GM12878 (cell line): ENCODE data around the gene OXA1L. TPM values are rescaled to one million over a fixed set of nuclear protein-coding genes. Genes with fewer than 3 reads are reported as not detected.
A peak's percentile ranks its signal among the peaks of the same experiment; 100 is the strongest.

Source experiments
- ATAC-seq: fragments of 200-7000 bp; cut with Tn5 transposase; 3 replicates; pipeline ENCODE4 v1.9.1; 2020; ENCODE audit warnings: mild to moderate bottlenecking, moderate library complexity
- BruUV-seq: library from RNA; stranded (reverse); fragments of 400-500 nt; replicated peaks from 2 replicates; lab custom pipeline; 2021; lab: Mats Ljungman, UMichigan
- CTCF ChIA-PET: fragments of 300-600 bp; sonication (Branson Sonifier 250); formaldehyde crosslinking; extraction: SDS; loops from one replicate; lab custom pipeline; 2021; ENCODE audit warnings: inconsistent platforms; lab: Yijun Ruan, JAX
- POLR2A ChIA-PET: fragments of 350-600 bp; formaldehyde crosslinking; extraction: SDS; loops from one replicate; lab custom pipeline; 2021; ENCODE audit warnings: inconsistent platforms; lab: Charles Lee
- RAD21 ChIA-PET: fragments of 300-600 bp; sonication (Branson Sonifier 250); formaldehyde crosslinking; loops from one replicate; lab custom pipeline; 2023; ENCODE audit warnings: antibody characterized with exemption; ENCODE audit not compliant: unreplicated experiment; lab: Charles Lee
- SMC1A ChIA-PET: fragments of 300-600 bp; sonication (Branson Sonifier 250); formaldehyde crosslinking; loops from one replicate; lab custom pipeline; 2023; ENCODE audit not compliant: unreplicated experiment, uncharacterized antibody; lab: Charles Lee
- DNase-seq: peaks from one replicate; pipeline ENCODE4 v3.0.0-alpha.2; 2011; ENCODE audit warnings: low read depth, low spot score
- FAIRE-seq: peaks from 3 replicates; lab custom pipeline; 2011; peaks lifted over from hg19 to GRCh38; lab: Jason Lieb, UNC
- H2AFZ ChIP-seq: 2 replicates; pipeline ENCODE4 v1.6.0; 2011; ENCODE audit warnings: low read depth, low read length, control low read depth; ENCODE audit not compliant: control insufficient read depth
- H3K27ac ChIP-seq: 2 replicates; pipeline ENCODE4 v1.5.1; 2011; ENCODE audit warnings: control low read depth; ENCODE audit not compliant: control insufficient read depth, insufficient read depth
- H3K27me3 ChIP-seq, 2 experiments: replicated peaks in 1 of 2; 2 replicates each; pipeline versions ENCODE4 v1.6.0 to v1.6.1; 2011; ENCODE audit warnings: low read length in 1 of 2; ENCODE audit not compliant: control insufficient read depth in 2 of 2, insufficient read depth in 2 of 2
- H3K36me3 ChIP-seq, 2 experiments: 2 replicates each; pipeline ENCODE4 v1.5.1; 2011; ENCODE audit warnings: low read length in 1 of 2; ENCODE audit not compliant: control insufficient read depth in 2 of 2, insufficient read depth in 2 of 2
- H3K4me1 ChIP-seq: 2 replicates; pipeline ENCODE4 v1.6.1; 2011; ENCODE audit warnings: mild to moderate bottlenecking, low read length, moderate library complexity, mixed read lengths; ENCODE audit not compliant: control insufficient read depth, insufficient read depth
- H3K4me2 ChIP-seq: 2 replicates; pipeline ENCODE4 v1.6.0; 2011; ENCODE audit warnings: control low read depth; ENCODE audit not compliant: control insufficient read depth, insufficient read depth
- H3K4me3 ChIP-seq: fragments of 200-600 bp; sonication (generic); 2 replicates; pipeline ENCODE4 v1.5.1; 2016
- H3K79me2 ChIP-seq: 2 replicates; pipeline ENCODE4 v1.6.0; 2011; ENCODE audit warnings: low read length; ENCODE audit not compliant: control insufficient read depth, insufficient read depth
- H3K9ac ChIP-seq: 2 replicates; pipeline ENCODE4 v1.8.0; 2011; ENCODE audit warnings: low read length, control low read depth, mixed read lengths; ENCODE audit not compliant: control insufficient read depth, insufficient read depth
- H3K9me3 ChIP-seq: replicated peaks from 3 replicates; pipeline ENCODE4 v1.5.1; 2011; ENCODE audit warnings: mild to moderate bottlenecking, low read length; ENCODE audit not compliant: control insufficient read depth, insufficient read depth
- H4K20me1 ChIP-seq: 2 replicates; pipeline ENCODE4 v1.6.0; 2011; ENCODE audit not compliant: control insufficient read depth, insufficient read depth
- CHD2 ChIP-seq: IDR thresholded peaks from 2 replicates; pipeline ENCODE4 v1.6.1; 2011; ENCODE audit warnings: low read depth, low read length, improper control_type of control experiment, borderline replicate concordance
- CHD4 ChIP-seq: fragments of 200-600 bp; sonication (generic); IDR thresholded peaks from 2 replicates; pipeline ENCODE4 v1.6.1; 2016; ENCODE audit warnings: mild to moderate bottlenecking
- DPF2 ChIP-seq: fragments of 450-650 bp; IDR thresholded peaks from 2 replicates; pipeline ENCODE4 v1.6.1; 2017; ENCODE audit warnings: mild to moderate bottlenecking
- ELK1 ChIP-seq: IDR thresholded peaks from 2 replicates; pipeline ENCODE4 v1.6.1; 2012; ENCODE audit warnings: low read depth, low read length, improper control_type of control experiment
- GATAD2B ChIP-seq: fragments of 450-650 bp; conservative IDR thresholded peaks from 2 replicates; pipeline ENCODE4 v1.6.1; 2017; ENCODE audit warnings: low read depth, mild to moderate bottlenecking, moderate library complexity
- PML ChIP-seq: IDR thresholded peaks from 2 replicates; pipeline ENCODE4 v1.6.1; 2012; ENCODE audit warnings: low read length, inconsistent platforms
- POLR2A ChIP-seq: IDR thresholded peaks from 2 replicates; pipeline ENCODE4 v1.6.1; 2011; ENCODE audit warnings: low read depth, mild to moderate bottlenecking, low read length
- RBBP5 ChIP-seq: fragments of 200-600 bp; sonication (generic); conservative IDR thresholded peaks from 2 replicates; pipeline ENCODE4 v1.6.1; 2016
- RELB ChIP-seq: fragments of 450-650 bp; IDR thresholded peaks from 2 replicates; pipeline ENCODE4 v1.6.1; 2017; ENCODE audit warnings: low read depth, mild to moderate bottlenecking, moderate library complexity
- SMAD1 ChIP-seq: fragments of 450-650 bp; IDR thresholded peaks from 2 replicates; pipeline ENCODE4 v1.6.1; 2018; ENCODE audit warnings: mild to moderate bottlenecking, low read depth; ENCODE audit not compliant: partially characterized antibody
- STAT3 ChIP-seq: IDR thresholded peaks from 2 replicates; pipeline ENCODE4 v1.6.1; 2011; ENCODE audit warnings: low read depth, low read length, improper control_type of control experiment
- YY1 ChIP-seq: IDR thresholded peaks from 2 replicates; pipeline ENCODE4 v1.6.1; 2011; ENCODE audit warnings: low read depth, mild to moderate bottlenecking, low read length
- ZBED1 ChIP-seq: IDR thresholded peaks from 2 replicates; pipeline ENCODE4 v1.6.1; 2016; ENCODE audit warnings: borderline replicate concordance
- ZBTB11 ChIP-seq: fragments of 450-650 bp; formaldehyde crosslinking; IDR thresholded peaks from 2 replicates; pipeline ENCODE4 v1.5.0; 2022; ENCODE audit warnings: mild to moderate bottlenecking, missing genetic modification characterization
- ZNF622 ChIP-seq: fragments of 450-650 bp; IDR thresholded peaks from 2 replicates; pipeline ENCODE4 v1.6.1; 2017; ENCODE audit warnings: mild to moderate bottlenecking, inconsistent platforms
- WGBS: methylation state at CpG from one replicate; pipeline ENCODE4 v1.1.6; 2016; ENCODE audit warnings: low lambda C conversion rate; ENCODE audit not compliant: insufficient replicate concordance, insufficient coverage; ENCODE audit errors: missing lambda C conversion rate; 5-methylcytosine and 5-hydroxymethylcytosine counted together
- in situ Hi-C: fragments of 300-500 bp; cut with MboI; formaldehyde crosslinking; loops from 9 replicates; pipeline ENCODE4 v1.14.3; 2018; ENCODE audit warnings: mixed read lengths
- intact Hi-C: fragments of 100-400 bp; cut with micrococcal nuclease; formaldehyde crosslinking; loops from one replicate; pipeline ENCODE4 v1.14.2; 2022; ENCODE audit not compliant: unreplicated experiment
- polyA plus RNA-seq, 11 experiments: library from polyadenylated mRNA; depleted of rRNA in 4 of 11; unstranded in 6 of 11; stranded (reverse) in 5 of 11; fragments of >200 nt; fragmentation: Nextera tagmentation in 4 of 11; fragmentation: Illumina TruSeq in 1 of 11; extraction: Ambion mirVana in 4 of 11; extraction: Trizol in 1 of 11; gene quantifications; 1 replicate in 1 of 11; 2 replicates in 10 of 11; pipeline versions ENCODE4 v1.2.1 to v1.2.3, GENCODE V29; 2011 to 2016; ENCODE audit warnings: inconsistent platforms in 2 of 11, missing spikeins in 2 of 11, low read depth in 1 of 11
- total RNA-seq, 4 experiments: library from RNA; depleted of rRNA in 3 of 4; stranded (reverse); fragments of >200 nt in 3 of 4; fragmentation: Illumina TruSeq in 1 of 4; extraction: Trizol in 1 of 4; gene quantifications; 2 replicates each; pipeline versions ENCODE4 v1.2.1 to v1.2.3, GENCODE V29; 2013 to 2021

The OXA1L gene
- total and polyA plus RNA-seq, 10 of the 15 experiments (the other 5 are each of a cell fraction or from before 2014, with no cell fraction given) = 105 to 289 (median 146) TPM

- no peak for TF ChIP-seq DPF2
- TF ChIP-seq GATAD2B = no peak
- TF ChIP-seq YY1 = no peak
- no peak for TF ChIP-seq PML
- TF ChIP-seq RELB = no peak
- no peak for TF ChIP-seq POLR2A
- TF ChIP-seq ELK1 = no peak
- no peak for TF ChIP-seq CHD4
- TF ChIP-seq ZNF622 = no peak
- TF ChIP-seq RBBP5 = no peak
- TF ChIP-seq SMAD1 = no peak
- no peak for TF ChIP-seq STAT3
- no peak for TF ChIP-seq CHD2
- no peak for TF ChIP-seq ZBTB11 (CRISPR knock-in tag)
- TF ChIP-seq ZBED1 = no peak
- BruUV-seq = no TSS peak
- ChIA-PET RAD21 (interaction anchor here (1.0 to 3.3 kb wide), 2 partner anchors 18 to 154 kb away, joined by 3 to 16 read pairs; partner anchors contain the start of gene OXA1L), SMC1A (interaction anchor here (0.8 to 2.6 kb wide), 5 partner anchors 15 to 106 kb away, joined by 3 to 15 read pairs (median 3); no protein-coding TSS in a partner anchor), CTCF (interaction anchor here (1.1 to 3.4 kb wide), 5 partner anchors 15 to 105 kb away, joined by 6 to 33 read pairs (median 7); partner anchors contain the start of gene OXA1L), POLR2A (interaction anchor here (1.4 kb wide), 1 partner anchor 19 kb away, joined by 5 read pairs; the partner anchor contains the start of gene OXA1L)
- Histone ChIP-seq H3K4me1 (peaks cover 15% of the 10 kb centered on the region), H3K36me3 (no peaks in the 10 kb centered on the region), H3K4me2 (no peak overlapping the region), H3K27me3 (no peaks in the 10 kb centered on the region), H3K4me3 (no peak overlapping the region), H3K79me2 (no peaks in the 10 kb centered on the region), H3K9me3 (no peaks in the 10 kb centered on the region), H2AFZ (no peak overlapping the region), H4K20me1 (no peaks in the 10 kb centered on the region), H3K9ac (no peak overlapping the region), H3K27ac (no peak overlapping the region)
- intact Hi-C loops (no loop called here), in situ Hi-C loops (no loop called here)
- no peak for ATAC-seq
- peak; percentile 92 for FAIRE-seq
- WGBS = 74% methylated on average over 4 of the region's 4 CpGs
- DNase-seq = no peak
Observed at GRCh38 chr14:22747769-22748168, 18.7 kb upstream of the OXA1L start.
